AG04450 (cell line): ENCODE measurements around the gene FCGR3A. TPM values are rescaled to one million over a fixed set of nuclear protein-coding genes. Genes with fewer than 3 reads are reported as not detected.

ENCODE experiments used
- CTCF ChIA-PET: fragments of 300-600, 350-600 bp; formaldehyde crosslinking; extraction: SDS; loops from one replicate; lab custom pipeline; 2022; ENCODE audit warnings: antibody characterized with exemption, inconsistent platforms; lab: Charles Lee
- POLR2A ChIA-PET: fragments of 350-600 bp; formaldehyde crosslinking; extraction: SDS; loops from one replicate; lab custom pipeline; 2021; ENCODE audit warnings: antibody characterized with exemption, inconsistent platforms; lab: Yijun Ruan, JAX
- DNase-seq: peaks from one replicate; pipeline ENCODE4 v3.0.0-alpha.2; 2011; ENCODE audit warnings: low read depth, low spot score
- H3K27ac ChIP-seq: one replicate; pipeline ENCODE4 v1.5.1; 2012; ENCODE audit warnings: low read depth, low read length, control low read depth
- H3K27me3 ChIP-seq: one replicate; pipeline ENCODE4 v1.6.0; 2012; ENCODE audit warnings: low read length; ENCODE audit not compliant: control insufficient read depth, insufficient read depth
- H3K4me3 ChIP-seq: 2 replicates; pipeline ENCODE4 v1.5.1; 2011; ENCODE audit warnings: mild to moderate bottlenecking, low read depth, low read length, control low read depth
- H3K9me3 ChIP-seq: 2 replicates; pipeline ENCODE4 v1.5.1; 2012; ENCODE audit warnings: low read length; ENCODE audit not compliant: control insufficient read depth, insufficient read depth
- CTCF ChIP-seq: IDR thresholded peaks from 2 replicates; pipeline ENCODE4 v1.5.1; 2011; ENCODE audit warnings: low read depth, low read length, control low read depth, inconsistent platforms
- polyA plus RNA-seq: library from polyadenylated mRNA; depleted of rRNA; stranded (reverse); fragments of >200 nt; gene quantifications from 2 replicates; pipeline ENCODE4 v1.2.3, GENCODE V29; 2011

FCGR3A gene
- polyA plus RNA-seq, 1 experiment = not detected

- POLR2A ChIA-PET = no interaction called here
- no peaks in the 10 kb centered on the region for H3K27me3 ChIP-seq
- CTCF ChIA-PET = no interaction called here
- no peak for TF ChIP-seq CTCF
- no peak overlapping the region for H3K4me3 ChIP-seq
- H3K9me3 ChIP-seq = no peaks in the 10 kb centered on the region; the same call in 1 of the 2 replicates
- no peak overlapping the region for H3K27ac ChIP-seq
- DNase-seq = no peak
These were observed 37.9 kb downstream of the FCGR3A start for GRCh38 chr1:161511756-161512060.

GRCh38 chr1:161511018-161511755, 38.4 kb downstream of the FCGR3A start:
- ChIA-PET CTCF (no interaction called here), POLR2A (no interaction called here)
- Histone ChIP-seq H3K27ac (no peak overlapping the region), H3K9me3 (no peaks in the 10 kb centered on the region; the same call in 1 of the 2 replicates), H3K4me3 (no peak overlapping the region), H3K27me3 (no peaks in the 10 kb centered on the region)
- no peak for TF ChIP-seq CTCF
- DNase-seq = no peak

DNA sequence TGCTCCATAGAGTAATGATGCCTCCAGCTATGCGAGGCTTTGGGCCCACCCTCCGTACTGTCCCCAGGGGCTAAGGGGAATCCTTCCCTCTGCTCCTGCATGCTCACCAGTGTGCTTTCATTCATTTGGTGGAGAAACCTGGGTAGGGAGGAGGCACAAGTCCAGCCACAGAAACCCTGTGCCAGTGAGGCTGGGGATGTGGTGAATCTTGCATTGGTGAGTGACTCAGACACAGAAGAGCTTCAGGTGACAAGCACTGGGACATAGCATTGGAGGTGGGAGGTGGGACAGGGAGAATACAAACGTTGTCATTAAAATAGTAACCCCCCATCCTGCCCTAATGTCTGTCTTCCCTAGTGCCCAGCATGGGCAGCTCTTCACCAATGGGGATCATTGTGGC, 39.1 kb downstream of the FCGR3A start:
- Histone ChIP-seq H3K9me3 (no peaks in the 10 kb centered on the region; the same call in 1 of the 2 replicates), H3K27me3 (no peaks in the 10 kb centered on the region), H3K27ac (no peak overlapping the region), H3K4me3 (no peak overlapping the region)
- ChIA-PET CTCF (interaction anchor here (1.9 kb wide), 1 partner anchor 23 kb away, joined by 6 read pairs; no protein-coding TSS in a partner anchor), POLR2A (no interaction called here)
- no peak for TF ChIP-seq CTCF
- no peak for DNase-seq

- ChIA-PET CTCF (interaction anchor here (1.0 to 1.8 kb wide), 2 partner anchors 19 to 232 kb away, joined by 5 to 9 read pairs; no protein-coding TSS in a partner anchor), POLR2A (no interaction called here)
- no peaks in the 10 kb centered on the region for H3K27me3 ChIP-seq
- TF ChIP-seq CTCF = no peak
- H3K27ac ChIP-seq = peak overlapping the region; percentile 21
- no peaks in the 10 kb centered on the region; the same call in 1 of the 2 replicates for H3K9me3 ChIP-seq
- no peak overlapping the region for H3K4me3 ChIP-seq
- DNase-seq = no peak
These were observed 43.0 kb downstream of the FCGR3A start for GRCh38 chr1:161506336-161507223.
